ENCODE measurements around the gene TMEM106C. TPM values are rescaled to one million over a fixed set of nuclear protein-coding genes. Genes with fewer than 3 reads are reported as not detected.

TMEM106C gene
- total RNA-seq, 1 donor from 2014 or later, result 77.1 TPM

DNA sequence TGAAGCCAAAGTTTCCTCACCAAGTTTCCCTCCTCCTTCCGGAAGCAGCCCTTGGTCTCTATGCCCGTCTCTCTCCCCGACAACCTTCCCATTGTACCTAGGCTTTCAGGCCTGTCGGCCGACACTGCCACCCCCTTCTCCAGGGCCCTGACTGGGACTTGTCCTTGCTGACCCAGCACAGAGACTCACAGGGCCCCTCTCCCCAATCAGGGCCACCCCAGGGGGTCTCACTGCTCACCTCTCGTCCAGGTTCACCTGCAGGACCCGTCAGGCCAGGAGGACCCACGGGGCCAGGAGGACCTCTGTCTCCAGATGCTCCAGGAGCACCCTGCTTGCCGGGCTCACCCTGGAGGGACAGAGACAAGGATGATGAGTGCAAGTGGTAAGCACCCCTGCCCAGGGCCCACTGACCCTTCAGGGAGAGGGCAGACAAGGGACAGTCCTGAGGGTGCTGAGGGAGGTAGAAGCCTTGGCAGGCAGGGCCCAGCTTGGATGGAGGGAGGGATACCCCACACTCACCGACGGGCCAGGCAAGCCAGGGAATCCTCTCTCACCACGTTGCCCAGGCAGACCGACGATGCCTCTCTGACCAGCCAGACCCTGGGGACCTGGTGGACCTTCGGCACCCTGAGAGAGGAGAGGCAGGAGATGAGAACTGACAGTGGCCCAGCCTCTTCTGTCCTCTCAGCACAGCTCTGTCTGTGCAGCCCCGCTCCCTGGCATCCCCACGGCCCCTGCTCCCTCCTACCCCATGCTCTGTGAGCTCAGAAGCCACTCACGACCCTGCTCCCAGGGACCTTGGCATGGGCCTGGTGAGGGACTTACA is 14.6 kb downstream of the TMEM106C start:
- H3K4me1 Mint-ChIP-seq (ENCODE audit: unreplicated experiment), result no peaks in the 10 kb centered on the region
- TF ChIP-seq CTCF (conservative IDR thresholded peaks at IDR 0.05), result no peak
- H3K9me3 Mint-ChIP-seq, result no peaks in the 10 kb centered on the region
- DNase-seq (ENCODE audit: extremely low spot score, unreplicated experiment), result no peak
- H3K27ac Mint-ChIP-seq, result no peak overlapping the region
- H3K36me3 Mint-ChIP-seq, result no peaks in the 10 kb centered on the region
- no peak overlapping the region for H3K4me3 Mint-ChIP-seq
- no peaks in the 10 kb centered on the region for H3K27me3 Mint-ChIP-seq

- no peak for TF ChIP-seq CTCF (conservative IDR thresholded peaks at IDR 0.05)
Measured at GRCh38 chr12:47978598-47978873, 15.1 kb downstream of the TMEM106C start.

GRCh38 chr12:47979166-47979565 is 15.8 kb downstream of the TMEM106C start:
- Mint-ChIP-seq H3K27ac (no peak overlapping the region), H3K4me3 (no peak overlapping the region), H3K4me1 (ENCODE audit: unreplicated experiment) (no peaks in the 10 kb centered on the region), H3K36me3 (no peaks in the 10 kb centered on the region), H3K9me3 (no peaks in the 10 kb centered on the region), H3K27me3 (no peaks in the 10 kb centered on the region)
- TF ChIP-seq CTCF (conservative IDR thresholded peaks at IDR 0.05), result no peak
- DNase-seq (ENCODE audit: extremely low spot score, unreplicated experiment), result no peak

More at GRCh38 chr12:47978598-47978873, 15.1 kb downstream of the TMEM106C start:
- Mint-ChIP-seq H3K36me3 (no peaks in the 10 kb centered on the region), H3K27me3 (no peaks in the 10 kb centered on the region), H3K27ac (no peak overlapping the region), H3K4me3 (no peak overlapping the region), H3K4me1 (ENCODE audit: unreplicated experiment) (no peaks in the 10 kb centered on the region), H3K9me3 (no peaks in the 10 kb centered on the region)
- no peak for DNase-seq (ENCODE audit: extremely low spot score, unreplicated experiment)

- Mint-ChIP-seq H3K4me3 (no peak overlapping the region), H3K36me3 (no peaks in the 10 kb centered on the region), H3K27me3 (no peaks in the 10 kb centered on the region), H3K9me3 (no peaks in the 10 kb centered on the region), H3K27ac (no peak overlapping the region), H3K4me1 (ENCODE audit: unreplicated experiment) (no peaks in the 10 kb centered on the region)
- DNase-seq (ENCODE audit: extremely low spot score, unreplicated experiment), result no peak
- TF ChIP-seq CTCF (conservative IDR thresholded peaks at IDR 0.05), result no peak
Measured at GRCh38 chr12:47979686-47980085, 16.3 kb downstream of the TMEM106C start.

- H3K9me3 Mint-ChIP-seq, result no peaks in the 10 kb centered on the region
Measured at GRCh38 chr12:47980197-47980596, 16.8 kb downstream of the TMEM106C start.

More at GRCh38 chr12:47980197-47980596, 16.8 kb downstream of the TMEM106C start:
- Mint-ChIP-seq H3K4me3 (no peak overlapping the region), H3K27ac (no peak overlapping the region), H3K27me3 (no peaks in the 10 kb centered on the region), H3K4me1 (ENCODE audit: unreplicated experiment) (no peaks in the 10 kb centered on the region), H3K36me3 (no peaks in the 10 kb centered on the region)
- no peak for DNase-seq (ENCODE audit: extremely low spot score, unreplicated experiment)
- TF ChIP-seq CTCF (conservative IDR thresholded peaks at IDR 0.05), result no peak

Measured in type B pancreatic cell (in vitro differentiated cells).